ENCODE measurements around the gene KDM4C. TPM values are rescaled to one million over a fixed set of nuclear protein-coding genes. Genes with fewer than 3 reads are reported as not detected.

Gene KDM4C
- total RNA-seq, 2 donors from 2014 or later, result 11.0 to 11.9 TPM

GRCh38 chr9:7117676-7118561 lies 360.1 kb downstream of the KDM4C start:
- Histone ChIP-seq H3K4me1 (no peaks in the 10 kb centered on the region), H3K27me3 (no peaks in the 10 kb centered on the region), H3K4me3 (no peak overlapping the region), H3K36me3 (no peaks in the 10 kb centered on the region), H3K9me3 (no peaks in the 10 kb centered on the region), H3K27ac (no peak overlapping the region)
- no peak for DNase-seq (ENCODE audit: low spot score)
- TF ChIP-seq CTCF (IDR thresholded peaks at IDR 0.05), result no peak

GRCh38 chr9:7118633-7119032 lies 360.9 kb downstream of the KDM4C start:
- Histone ChIP-seq H3K27me3 (no peaks in the 10 kb centered on the region), H3K4me1 (no peaks in the 10 kb centered on the region), H3K4me3 (no peak overlapping the region), H3K36me3 (no peaks in the 10 kb centered on the region), H3K9me3 (no peaks in the 10 kb centered on the region), H3K27ac (no peak overlapping the region)
- DNase-seq (ENCODE audit: low spot score), result no peak
- no peak for TF ChIP-seq CTCF (IDR thresholded peaks at IDR 0.05)

GRCh38 chr9:7119612-7120011 lies 361.8 kb downstream of the KDM4C start:
- no peak overlapping the region for H3K27ac ChIP-seq
- TF ChIP-seq CTCF (IDR thresholded peaks at IDR 0.05), result no peak

GRCh38 chr9:7121055-7121454 lies 363.3 kb downstream of the KDM4C start:
- DNase-seq (ENCODE audit: low spot score), result no peak
- Histone ChIP-seq H3K4me3 (no peak overlapping the region), H3K4me1 (no peaks in the 10 kb centered on the region), H3K27me3 (no peaks in the 10 kb centered on the region), H3K27ac (no peak overlapping the region), H3K9me3 (no peaks in the 10 kb centered on the region), H3K36me3 (no peaks in the 10 kb centered on the region)
- TF ChIP-seq CTCF (IDR thresholded peaks at IDR 0.05), result no peak

More at GRCh38 chr9:7119612-7120011, 361.8 kb downstream of the KDM4C start:
- no peaks in the 10 kb centered on the region for H3K27me3 ChIP-seq
- H3K36me3 ChIP-seq, result no peaks in the 10 kb centered on the region
- H3K4me3 ChIP-seq, result no peak overlapping the region
- no peaks in the 10 kb centered on the region for H3K4me1 ChIP-seq
- DNase-seq (ENCODE audit: low spot score), result no peak
- no peaks in the 10 kb centered on the region for H3K9me3 ChIP-seq

- no peak for DNase-seq (ENCODE audit: low spot score)
- TF ChIP-seq CTCF (IDR thresholded peaks at IDR 0.05), result no peak
- Histone ChIP-seq H3K27me3 (no peaks in the 10 kb centered on the region), H3K36me3 (no peaks in the 10 kb centered on the region), H3K4me1 (no peaks in the 10 kb centered on the region), H3K9me3 (no peaks in the 10 kb centered on the region), H3K4me3 (no peak overlapping the region), H3K27ac (no peak overlapping the region)
These were observed 363.9 kb downstream of the KDM4C start for GRCh38 chr9:7121664-7122063.
